Caco-2 (cell line): ENCODE measurements around the gene JMJD8. TPM values are rescaled to one million over a fixed set of nuclear protein-coding genes. Genes with fewer than 3 reads are reported as not detected.

Experiments
- BruUV-seq: library from RNA; stranded (reverse); fragments of 400-500 nt; replicated peaks from 2 replicates; lab custom pipeline; 2021; lab: Mats Ljungman, UMichigan
- CTCF ChIA-PET: fragments of 300-600 bp; sonication (Branson Sonifier 250); formaldehyde crosslinking; loops from one replicate; lab custom pipeline; 2022; ENCODE audit warnings: antibody characterized with exemption; lab: Charles Lee
- POLR2A ChIA-PET: fragments of 300-600 bp; sonication (Branson Sonifier 250); formaldehyde crosslinking; loops from one replicate; lab custom pipeline; 2022; ENCODE audit warnings: antibody characterized with exemption; lab: Charles Lee
- DNase-seq, 2 experiments: peaks; one replicate each; pipeline versions ENCODE4 v3.0.0 to v3.0.0-alpha.2; 2020 to 2022
- H3K27me3 ChIP-seq: replicated peaks from 2 replicates; pipeline ENCODE4 v1.6.0; 2011; ENCODE audit warnings: low read length; ENCODE audit not compliant: control insufficient read depth, insufficient read depth
- H3K36me3 ChIP-seq: 2 replicates; pipeline ENCODE4 v1.5.1; 2011; ENCODE audit warnings: low read length; ENCODE audit not compliant: control insufficient read depth, insufficient read depth
- H3K4me1 ChIP-seq: fragments of 250-450 bp; sonication (Bioruptor Pico); 2 replicates; pipeline ENCODE4 v1.5.1; 2020; ENCODE audit warnings: mild to moderate bottlenecking
- H3K4me3 ChIP-seq: 2 replicates; pipeline ENCODE4 v1.5.1; 2011; ENCODE audit warnings: low read depth, mild to moderate bottlenecking, control low read depth, low read length
- H3K9me3 ChIP-seq: fragments of 250-450 bp; sonication (Bioruptor Pico); 2 replicates; pipeline ENCODE4 v1.5.1; 2020; ENCODE audit warnings: mild to moderate bottlenecking, moderate library complexity
- H3K27ac Mint-ChIP-seq: one replicate; pipeline ENCODE4 v1.8.0; 2022; ENCODE audit warnings: mixed read lengths; ENCODE audit not compliant: unreplicated experiment
- H3K27me3 Mint-ChIP-seq: one replicate; pipeline ENCODE4 v1.8.0; 2022; ENCODE audit warnings: mixed read lengths; ENCODE audit not compliant: insufficient read depth, unreplicated experiment
- H3K36me3 Mint-ChIP-seq: one replicate; pipeline ENCODE4 v1.8.0; 2022; ENCODE audit warnings: mild to moderate bottlenecking, mixed read lengths; ENCODE audit not compliant: insufficient read depth, unreplicated experiment
- H3K4me1 Mint-ChIP-seq: one replicate; pipeline ENCODE4 v1.8.0; 2022; ENCODE audit warnings: low read depth, mixed read lengths; ENCODE audit not compliant: unreplicated experiment
- H3K4me3 Mint-ChIP-seq: one replicate; pipeline ENCODE4 v1.8.0; 2022; ENCODE audit warnings: mild to moderate bottlenecking, moderate library complexity, mixed read lengths; ENCODE audit not compliant: unreplicated experiment
- H3K9me3 Mint-ChIP-seq: one replicate; pipeline ENCODE4 v1.8.0; 2022; ENCODE audit warnings: mixed read lengths; ENCODE audit not compliant: unreplicated experiment
- CTCF ChIP-seq, 2 experiments: fragments of 200-600 bp in 1 of 2; IDR thresholded peaks; 1 replicate in 1 of 2; 2 replicates in 1 of 2; pipeline versions ENCODE4 v1.5.1 to v1.8.0; 2011 to 2022; ENCODE audit warnings: antibody characterized with exemption in 1 of 2, control low read depth in 1 of 2, inconsistent platforms in 1 of 2, low read depth in 1 of 2, low read length in 1 of 2, mild to moderate bottlenecking in 1 of 2, moderate library complexity in 1 of 2; ENCODE audit not compliant: insufficient read depth in 1 of 2, severe bottlenecking in 1 of 2, unreplicated experiment in 1 of 2
- intact Hi-C: fragments of 100-400 bp; cut with micrococcal nuclease; formaldehyde crosslinking; loops from one replicate; pipeline ENCODE4 v1.10.0; 2022; ENCODE audit not compliant: unreplicated experiment
- total RNA-seq: library from RNA; stranded (reverse); gene quantifications from 2 replicates; pipeline ENCODE4 v1.2.3, GENCODE V29; 2022

The JMJD8 gene
- total RNA-seq, 1 experiment from 2014 or later = 52.4 TPM

GRCh38 chr16:645852-646678 lies 38.1 kb downstream of the JMJD8 start:
- H3K27ac Mint-ChIP-seq = no peak overlapping the region
- TF ChIP-seq CTCF (IDR thresholded peaks at IDR 0.05; ENCODE audit: insufficient read depth in 1 of 2, low read depth in 1 of 2, low read length in 1 of 2, severe bottlenecking in 1 of 2, unreplicated experiment in 1 of 2) = no peak
- H3K27me3 ChIP-seq = no peaks in the 10 kb centered on the region
- H3K4me3 ChIP-seq = no peak overlapping the region
- no peaks in the 10 kb centered on the region for H3K9me3 ChIP-seq
- no peaks in the 10 kb centered on the region for H3K27me3 Mint-ChIP-seq
- H3K36me3 ChIP-seq = no peaks in the 10 kb centered on the region; the same call in 1 of the 2 replicates
- H3K9me3 Mint-ChIP-seq = no peaks in the 10 kb centered on the region
- H3K4me1 ChIP-seq = peaks cover 17% of the 10 kb centered on the region
- POLR2A ChIA-PET = no interaction called here
- BruUV-seq = no TSS peak
- intact Hi-C loops = no loop called here
- CTCF ChIA-PET = no interaction called here
- no peak for DNase-seq
- no peak overlapping the region for H3K4me3 Mint-ChIP-seq
- peaks cover 25% of the 10 kb centered on the region for H3K36me3 Mint-ChIP-seq
- no peaks in the 10 kb centered on the region for H3K4me1 Mint-ChIP-seq

DNA sequence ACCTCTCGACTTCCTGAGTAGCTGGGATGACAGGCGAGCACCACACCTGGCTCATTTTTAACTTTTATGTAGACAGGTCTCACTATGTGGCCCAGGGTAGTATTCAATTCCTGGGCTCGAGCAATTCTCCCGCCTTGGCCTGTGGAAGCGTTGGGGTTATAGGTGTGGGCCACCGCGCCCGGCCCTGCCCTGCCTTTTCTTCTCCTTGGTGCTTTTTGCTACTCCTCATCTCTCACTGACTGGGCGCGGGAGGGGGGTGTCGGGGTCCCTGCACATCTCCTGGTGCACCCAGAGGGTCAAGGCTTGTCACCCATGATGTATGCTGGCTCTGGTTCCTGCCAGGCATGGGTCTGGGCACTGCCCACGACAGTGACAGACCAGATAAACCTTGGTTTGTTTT lies 39.6 kb downstream of the JMJD8 start:
- CTCF ChIA-PET = no interaction called here
- Mint-ChIP-seq H3K27me3 (no peaks in the 10 kb centered on the region), H3K4me3 (peak overlapping the region; percentile 24), H3K4me1 (no peaks in the 10 kb centered on the region), H3K36me3 (peaks cover 25% of the 10 kb centered on the region), H3K27ac (no peak overlapping the region), H3K9me3 (no peaks in the 10 kb centered on the region)
- no TSS peak for BruUV-seq
- POLR2A ChIA-PET = no interaction called here
- no peak overlapping the region for H3K4me3 ChIP-seq
- intact Hi-C loops = no loop called here
- TF ChIP-seq CTCF (IDR thresholded peaks at IDR 0.05; ENCODE audit: insufficient read depth in 1 of 2, low read depth in 1 of 2, low read length in 1 of 2, severe bottlenecking in 1 of 2, unreplicated experiment in 1 of 2) = no peak
- no peaks in the 10 kb centered on the region for H3K9me3 ChIP-seq
- no peak for DNase-seq
- H3K4me1 ChIP-seq = peaks cover 11% of the 10 kb centered on the region
- H3K36me3 ChIP-seq = no peaks in the 10 kb centered on the region; the same call in 1 of the 2 replicates
- no peaks in the 10 kb centered on the region for H3K27me3 ChIP-seq

- Histone ChIP-seq H3K9me3 (no peaks in the 10 kb centered on the region), H3K27me3 (no peaks in the 10 kb centered on the region), H3K36me3 (no peaks in the 10 kb centered on the region; the same call in 1 of the 2 replicates), H3K4me3 (peak overlapping the region; percentile 85), H3K4me1 (peaks cover 6% of the 10 kb centered on the region)
- no peak for DNase-seq
- TF ChIP-seq CTCF (IDR thresholded peaks at IDR 0.05; ENCODE audit: insufficient read depth in 1 of 2, low read depth in 1 of 2, low read length in 1 of 2, severe bottlenecking in 1 of 2, unreplicated experiment in 1 of 2) = no peak
- ChIA-PET CTCF (no interaction called here), POLR2A (no interaction called here)
- H3K27me3 Mint-ChIP-seq = no peaks in the 10 kb centered on the region
- no peaks in the 10 kb centered on the region for H3K9me3 Mint-ChIP-seq
- peak overlapping the region; percentile 75 for H3K4me3 Mint-ChIP-seq
- intact Hi-C loops = no loop called here
- no peak overlapping the region for H3K27ac Mint-ChIP-seq
- peaks cover 18% of the 10 kb centered on the region for H3K36me3 Mint-ChIP-seq
- no TSS peak for BruUV-seq
- H3K4me1 Mint-ChIP-seq = no peaks in the 10 kb centered on the region
Observed at GRCh38 chr16:643050-643368, 41.1 kb downstream of the JMJD8 start.
